IMR-90 (cell line): ENCODE data around the gene NWD2. TPM values are rescaled to one million over a fixed set of nuclear protein-coding genes. Genes with fewer than 3 reads are reported as not detected.

ENCODE experiments used
- ATAC-seq: fragments of 200-7000 bp; cut with Tn5 transposase; 2 replicates; pipeline ENCODE4 v1.9.1; 2020; ENCODE audit warnings: low read depth, mild to moderate bottlenecking, moderate library complexity
- BruUV-seq: library from RNA; stranded (reverse); fragments of 400-500 nt; replicated peaks from 2 replicates; lab custom pipeline; 2021; lab: Mats Ljungman, UMichigan
- CTCF ChIA-PET: fragments of 300-600 bp; formaldehyde crosslinking; extraction: SDS; loops from one replicate; lab custom pipeline; 2021; ENCODE audit warnings: antibody characterized with exemption; lab: Yijun Ruan, JAX
- POLR2A ChIA-PET: fragments of 300-600 bp; sonication (Branson Sonifier 250); formaldehyde crosslinking; loops from one replicate; lab custom pipeline; 2022; ENCODE audit warnings: antibody characterized with exemption; ENCODE audit not compliant: unreplicated experiment; lab: Charles Lee
- DNase-seq: peaks from one replicate; pipeline ENCODE4 v3.0.0; 2013
- H2AFZ ChIP-seq: replicated peaks from 2 replicates; pipeline ENCODE3; 2013; ENCODE audit warnings: low read length, mild to moderate bottlenecking; ENCODE audit not compliant: poor library complexity
- H2AK5ac ChIP-seq: 2 replicates; pipeline ENCODE4 v1.6.1; 2013; ENCODE audit warnings: low read depth, low read length, inconsistent platforms
- H2AK9ac ChIP-seq: replicated peaks from 2 replicates; pipeline ENCODE3; 2013; ENCODE audit warnings: mild to moderate bottlenecking, low read depth, low read length, moderate library complexity; ENCODE audit not compliant: poor library complexity
- H2BK120ac ChIP-seq: 2 replicates; pipeline ENCODE4 v1.6.1; 2013; ENCODE audit warnings: low read depth, low read length, inconsistent platforms
- H2BK15ac ChIP-seq: 3 replicates; pipeline ENCODE4 v1.6.1; 2013; ENCODE audit warnings: low read depth, low read length, inconsistent platforms
- H2BK20ac ChIP-seq: 2 replicates; pipeline ENCODE4 v1.6.1; 2013; ENCODE audit warnings: low read depth, mild to moderate bottlenecking, inconsistent platforms, low read length, moderate library complexity
- H2BK5ac ChIP-seq: 2 replicates; pipeline ENCODE4 v1.6.1; 2013; ENCODE audit warnings: mild to moderate bottlenecking, low read depth, low read length, inconsistent platforms; ENCODE audit not compliant: poor library complexity, severe bottlenecking
- H3K14ac ChIP-seq: replicated peaks from 2 replicates; pipeline ENCODE4 v1.6.1; 2013; ENCODE audit warnings: low read depth, low read length, inconsistent platforms
- H3K18ac ChIP-seq: 2 replicates; pipeline ENCODE4 v1.6.1; 2013; ENCODE audit warnings: low read depth, low read length, control low read depth
- H3K23ac ChIP-seq: 2 replicates; pipeline ENCODE4 v1.6.1; 2013; ENCODE audit warnings: low read depth, low read length, inconsistent platforms
- H3K27ac ChIP-seq: 2 replicates; pipeline ENCODE4 v1.5.1; 2013; ENCODE audit warnings: mild to moderate bottlenecking, control low read depth, low read length; ENCODE audit not compliant: insufficient read depth
- H3K27me3 ChIP-seq: 2 replicates; pipeline ENCODE4 v1.6.1; 2013; ENCODE audit warnings: low read length; ENCODE audit not compliant: control insufficient read depth, insufficient read depth
- H3K36me3 ChIP-seq: 2 replicates; pipeline ENCODE4 v1.6.1; 2013; ENCODE audit warnings: low read length, mixed read lengths; ENCODE audit not compliant: control insufficient read depth, insufficient read depth
- H3K4ac ChIP-seq: 2 replicates; pipeline ENCODE4 v1.6.1; 2013; ENCODE audit warnings: low read depth, low read length, inconsistent platforms
- H3K4me1 ChIP-seq: 2 replicates; pipeline ENCODE4 v1.6.1; 2013; ENCODE audit warnings: low read length, mixed read lengths; ENCODE audit not compliant: control insufficient read depth, insufficient read depth
- H3K4me2 ChIP-seq: 2 replicates; pipeline ENCODE4 v1.6.1; 2013; ENCODE audit warnings: low read depth, mild to moderate bottlenecking, control low read depth, low read length, moderate library complexity
- H3K4me3 ChIP-seq: 2 replicates; pipeline ENCODE4 v1.5.1; 2013; ENCODE audit warnings: low read depth, mild to moderate bottlenecking, control low read depth, low read length, moderate library complexity; ENCODE audit not compliant: insufficient read depth
- H3K56ac ChIP-seq: 2 replicates; pipeline ENCODE4 v1.6.1; 2013; ENCODE audit warnings: low read length, inconsistent platforms; ENCODE audit not compliant: insufficient read depth; ENCODE audit errors: extremely low read depth
- H3K79me1 ChIP-seq, 2 experiments: 2 replicates each; pipeline ENCODE4 v1.6.1; 2013; ENCODE audit warnings: low read length in 2 of 2, inconsistent platforms in 1 of 2, low read depth in 1 of 2
- H3K9ac ChIP-seq: 2 replicates; pipeline ENCODE4 v1.6.1; 2013; ENCODE audit warnings: low read depth, low read length, control low read depth
- H3K9me1 ChIP-seq: 2 replicates; pipeline ENCODE4 v1.6.1; 2013; ENCODE audit warnings: low read length, inconsistent platforms; ENCODE audit not compliant: insufficient read depth
- H3K9me3 ChIP-seq: 2 replicates; pipeline ENCODE4 v1.6.1; 2013; ENCODE audit warnings: low read length; ENCODE audit not compliant: control insufficient read depth, insufficient read depth
- H4K20me1 ChIP-seq: 2 replicates; pipeline ENCODE4 v1.6.1; 2013; ENCODE audit warnings: low read length, inconsistent platforms; ENCODE audit not compliant: insufficient read depth
- H4K5ac ChIP-seq: 2 replicates; pipeline ENCODE4 v1.6.1; 2013; ENCODE audit warnings: mild to moderate bottlenecking, low read depth, low read length, control low read depth
- H4K8ac ChIP-seq, 2 experiments: 2 replicates each; pipeline ENCODE4 v1.6.1; 2013; ENCODE audit warnings: low read depth in 2 of 2, low read length in 2 of 2, control low read depth in 1 of 2, inconsistent platforms in 1 of 2
- H4K91ac ChIP-seq: 2 replicates; pipeline ENCODE4 v1.6.1; 2013; ENCODE audit warnings: low read depth, low read length, inconsistent platforms; ENCODE audit not compliant: insufficient read depth
- BHLHE40 ChIP-seq: fragments of 150-350 bp; IDR thresholded peaks from 2 replicates; pipeline ENCODE4 v1.6.1; 2016; ENCODE audit warnings: mild to moderate bottlenecking, low read depth, low read length
- CEBPB ChIP-seq: IDR thresholded peaks from 2 replicates; pipeline ENCODE4 v1.6.1; 2012; ENCODE audit warnings: low read depth, low read length, improper control_type of control experiment
- CHD1 ChIP-seq: IDR thresholded peaks from 2 replicates; pipeline ENCODE4 v1.6.1; 2012; ENCODE audit warnings: low read depth, low read length, improper control_type of control experiment
- FOS ChIP-seq: fragments of 150-350 bp; IDR thresholded peaks from 2 replicates; pipeline ENCODE4 v1.6.1; 2016; ENCODE audit warnings: low read depth, low read length
- MAFK ChIP-seq: IDR thresholded peaks from 2 replicates; pipeline ENCODE4 v1.6.1; 2012; ENCODE audit warnings: low read depth, low read length, improper control_type of control experiment
- MAZ ChIP-seq: IDR thresholded peaks from 2 replicates; pipeline ENCODE4 v1.6.1; 2012; ENCODE audit warnings: low read depth, mild to moderate bottlenecking, low read length, improper control_type of control experiment, moderate library complexity, borderline replicate concordance
- MXI1 ChIP-seq: IDR thresholded peaks from 2 replicates; pipeline ENCODE4 v1.6.1; 2012; ENCODE audit warnings: low read depth, mild to moderate bottlenecking, low read length, moderate library complexity, borderline replicate concordance
- NFE2L2 ChIP-seq: fragments of 150-350 bp; IDR thresholded peaks from 2 replicates; pipeline ENCODE4 v1.6.1; 2016; ENCODE audit warnings: low read depth, mild to moderate bottlenecking, low read length
- POLR2A ChIP-seq: IDR thresholded peaks from 2 replicates; pipeline ENCODE4 v1.6.1; 2012; ENCODE audit warnings: mild to moderate bottlenecking, low read depth, low read length
- RAD21 ChIP-seq: IDR thresholded peaks from 2 replicates; pipeline ENCODE4 v1.6.1; 2012; ENCODE audit warnings: low read length, improper control_type of control experiment
- RCOR1 ChIP-seq: IDR thresholded peaks from 2 replicates; pipeline ENCODE4 v1.6.1; 2012; ENCODE audit warnings: mild to moderate bottlenecking, low read length, improper control_type of control experiment; ENCODE audit not compliant: insufficient replicate concordance
- RFX5 ChIP-seq: IDR thresholded peaks from 2 replicates; pipeline ENCODE4 v1.8.0; 2012; ENCODE audit warnings: low read depth, mild to moderate bottlenecking, low read length, moderate library complexity
- SMC3 ChIP-seq: fragments of 150-350 bp; IDR thresholded peaks from 2 replicates; pipeline ENCODE4 v1.6.1; 2016; ENCODE audit warnings: low read depth, mild to moderate bottlenecking, antibody characterized with exemption, low read length, moderate library complexity
- WGBS, 2 experiments: methylation state at CpG; one replicate each; pipeline versions ENCODE4 v1.1.5 to v1.1.7; 2013; ENCODE audit warnings: missing lambda C conversion rate in 2 of 2; ENCODE audit not compliant: insufficient read length in 1 of 2; ENCODE audit errors: extremely low coverage in 2 of 2; 5-methylcytosine and 5-hydroxymethylcytosine counted together
- dilution Hi-C: fragments of 300-500 bp; cut with HindIII; formaldehyde crosslinking; loops from one replicate; pipeline ENCODE4 v1.14.3; 2018; ENCODE audit warnings: low sequenced_read_pairs; ENCODE audit not compliant: unreplicated experiment
- in situ Hi-C: fragments of 300-500 bp; cut with MboI; formaldehyde crosslinking; loops from 3 replicates; pipeline ENCODE4 v1.14.3; 2019; ENCODE audit warnings: low sequenced_read_pairs, inconsistent platforms, mixed read lengths
- intact Hi-C: fragments of 100-400 bp; cut with micrococcal nuclease; formaldehyde crosslinking; loops from 2 replicates; pipeline ENCODE4 v1.10.0; 2022
- polyA plus RNA-seq, 3 experiments: library from polyadenylated mRNA; depleted of rRNA; stranded (reverse); fragments of >200 nt; gene quantifications; 2 replicates each; pipeline ENCODE4 v1.2.3, GENCODE V29; 2012; ENCODE audit warnings: low replicate concordance in 1 of 3
- total RNA-seq: library from RNA; depleted of rRNA; stranded (reverse); fragments of >200 nt; gene quantifications from 2 replicates; pipeline ENCODE4 v1.2.3, GENCODE V29; 2012
- TF ChIP-seq, protein P1 (sequence below): conservative IDR thresholded peaks from 2 replicates; pipeline ENCODE4 v1.5.1; 2012; ENCODE audit warnings: mild to moderate bottlenecking, low read depth, low read length, improper control_type of control experiment
- TF ChIP-seq, protein P2 (sequence below): fragments of 150-350 bp; IDR thresholded peaks from 2 replicates; pipeline ENCODE4 v1.6.1; 2017; ENCODE audit warnings: mild to moderate bottlenecking, antibody characterized with exemption, low read length, low read depth
- TF ChIP-seq, protein P3 (sequence below): fragments of 150-350 bp; IDR thresholded peaks from 2 replicates; pipeline ENCODE4 v1.6.1; 2016; ENCODE audit warnings: low read depth, mild to moderate bottlenecking, low read length, moderate library complexity, borderline replicate concordance

The NWD2 gene
- total and polyA plus RNA-seq, 2 of the 4 experiments (the other 2 are of a cell fraction): not detected

DNA sequence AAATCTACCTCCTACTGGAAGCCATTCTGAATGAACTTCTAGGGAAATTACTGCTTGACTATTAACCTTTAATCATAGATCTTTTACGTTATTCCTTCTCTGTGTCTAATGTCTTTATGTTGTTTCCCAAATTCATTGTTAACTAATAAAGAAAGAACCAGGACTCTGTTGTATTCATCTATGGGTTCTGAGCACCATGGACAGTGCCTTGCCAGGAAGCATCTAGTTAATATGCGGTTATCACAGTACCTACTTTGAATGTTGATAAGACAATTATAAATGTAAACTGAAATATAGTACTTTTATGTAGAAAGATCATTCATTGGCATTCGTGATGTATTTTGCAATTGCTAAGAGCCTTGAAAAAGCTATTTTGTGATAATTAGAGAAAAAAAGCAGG, 23.8 kb downstream of the NWD2 start:
- no peak overlapping the region for H3K4me2 ChIP-seq
- POLR2A ChIA-PET: no interaction called here
- DNase-seq (no peak), ATAC-seq (no peak)
- H3K14ac ChIP-seq: no peak overlapping the region
- H3K4me1 ChIP-seq: no peaks in the 10 kb centered on the region
- H2BK120ac ChIP-seq: no peak overlapping the region
- CTCF ChIA-PET: no interaction called here
- H2BK20ac ChIP-seq: no peak overlapping the region
- intact Hi-C loops: no loop called here
- H3K9me1 ChIP-seq: no peaks in the 10 kb centered on the region
- H4K8ac ChIP-seq: no peak overlapping the region
- H2AK9ac ChIP-seq: no peak overlapping the region
- H3K79me1 ChIP-seq: no peaks in the 10 kb centered on the region
- dilution Hi-C loops: no loop called here
- H3K9me3 ChIP-seq: peaks cover 2% of the 10 kb centered on the region; the same call in 1 of the 2 replicates
- no peaks in the 10 kb centered on the region for H3K27me3 ChIP-seq
- in situ Hi-C loops: no loop called here
- H2AK5ac ChIP-seq: no peak overlapping the region
- no peak overlapping the region for H4K91ac ChIP-seq
- H4K20me1 ChIP-seq: no peaks in the 10 kb centered on the region
- H3K4ac ChIP-seq: no peak overlapping the region
- H3K27ac ChIP-seq: no peak overlapping the region
- TF ChIP-seq POLR2A (no peak), MAFK (no peak), RFX5 (no peak), BHLHE40 (no peak), SMC3 (no peak), FOS (no peak), RCOR1 (no peak), CEBPB (no peak), MXI1 (no peak), NFE2L2 (no peak), MAZ (no peak), RAD21 (no peak), CHD1 (no peak)
- TF ChIP-seq, protein P1, sequence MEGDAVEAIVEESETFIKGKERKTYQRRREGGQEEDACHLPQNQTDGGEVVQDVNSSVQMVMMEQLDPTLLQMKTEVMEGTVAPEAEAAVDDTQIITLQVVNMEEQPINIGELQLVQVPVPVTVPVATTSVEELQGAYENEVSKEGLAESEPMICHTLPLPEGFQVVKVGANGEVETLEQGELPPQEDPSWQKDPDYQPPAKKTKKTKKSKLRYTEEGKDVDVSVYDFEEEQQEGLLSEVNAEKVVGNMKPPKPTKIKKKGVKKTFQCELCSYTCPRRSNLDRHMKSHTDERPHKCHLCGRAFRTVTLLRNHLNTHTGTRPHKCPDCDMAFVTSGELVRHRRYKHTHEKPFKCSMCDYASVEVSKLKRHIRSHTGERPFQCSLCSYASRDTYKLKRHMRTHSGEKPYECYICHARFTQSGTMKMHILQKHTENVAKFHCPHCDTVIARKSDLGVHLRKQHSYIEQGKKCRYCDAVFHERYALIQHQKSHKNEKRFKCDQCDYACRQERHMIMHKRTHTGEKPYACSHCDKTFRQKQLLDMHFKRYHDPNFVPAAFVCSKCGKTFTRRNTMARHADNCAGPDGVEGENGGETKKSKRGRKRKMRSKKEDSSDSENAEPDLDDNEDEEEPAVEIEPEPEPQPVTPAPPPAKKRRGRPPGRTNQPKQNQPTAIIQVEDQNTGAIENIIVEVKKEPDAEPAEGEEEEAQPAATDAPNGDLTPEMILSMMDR: no peak
- TF ChIP-seq, protein P2, sequence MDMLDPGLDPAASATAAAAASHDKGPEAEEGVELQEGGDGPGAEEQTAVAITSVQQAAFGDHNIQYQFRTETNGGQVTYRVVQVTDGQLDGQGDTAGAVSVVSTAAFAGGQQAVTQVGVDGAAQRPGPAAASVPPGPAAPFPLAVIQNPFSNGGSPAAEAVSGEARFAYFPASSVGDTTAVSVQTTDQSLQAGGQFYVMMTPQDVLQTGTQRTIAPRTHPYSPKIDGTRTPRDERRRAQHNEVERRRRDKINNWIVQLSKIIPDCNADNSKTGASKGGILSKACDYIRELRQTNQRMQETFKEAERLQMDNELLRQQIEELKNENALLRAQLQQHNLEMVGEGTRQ: no peak
- TF ChIP-seq, protein P3, sequence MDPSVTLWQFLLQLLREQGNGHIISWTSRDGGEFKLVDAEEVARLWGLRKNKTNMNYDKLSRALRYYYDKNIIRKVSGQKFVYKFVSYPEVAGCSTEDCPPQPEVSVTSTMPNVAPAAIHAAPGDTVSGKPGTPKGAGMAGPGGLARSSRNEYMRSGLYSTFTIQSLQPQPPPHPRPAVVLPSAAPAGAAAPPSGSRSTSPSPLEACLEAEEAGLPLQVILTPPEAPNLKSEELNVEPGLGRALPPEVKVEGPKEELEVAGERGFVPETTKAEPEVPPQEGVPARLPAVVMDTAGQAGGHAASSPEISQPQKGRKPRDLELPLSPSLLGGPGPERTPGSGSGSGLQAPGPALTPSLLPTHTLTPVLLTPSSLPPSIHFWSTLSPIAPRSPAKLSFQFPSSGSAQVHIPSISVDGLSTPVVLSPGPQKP: no peak
- H3K36me3 ChIP-seq: no peaks in the 10 kb centered on the region
- no peak overlapping the region for H2BK5ac ChIP-seq
- H3K56ac ChIP-seq: no peak overlapping the region
- H4K5ac ChIP-seq: no peak overlapping the region
- no CpG with 5 or more reads among the region's 3 CpGs for WGBS, 2 experiments
- no peak overlapping the region for H2AFZ ChIP-seq
- no peak overlapping the region for H3K9ac ChIP-seq
- H2BK15ac ChIP-seq: no peak overlapping the region
- no peak overlapping the region for H3K18ac ChIP-seq
- no peak overlapping the region for H3K23ac ChIP-seq
- BruUV-seq: no TSS peak
- no peak overlapping the region for H3K4me3 ChIP-seq
